HL-60 (cell line): ENCODE results near the gene ZNF652.

Experiments used
- CTCF ChIP-seq: IDR thresholded peaks from one replicate; pipeline ENCODE4 v1.5.1; 2011; ENCODE audit warnings: low read length, control low read depth, inconsistent platforms; ENCODE audit not compliant: insufficient read depth
- GABPA ChIP-seq: IDR thresholded peaks from 2 replicates; pipeline ENCODE4 v1.6.1; 2012; ENCODE audit warnings: low read depth
- POLR2AphosphoS5 ChIP-seq: IDR thresholded peaks from 2 replicates; pipeline ENCODE4 v1.6.1; 2012; ENCODE audit warnings: low read depth

- TF ChIP-seq CTCF: no peak
- no peak for TF ChIP-seq POLR2AphosphoS5
- no peak for TF ChIP-seq GABPA
These were observed 49.3 kb downstream of the ZNF652 start for GRCh38 chr17:49312722-49313121.
